ENCODE data around the gene LILRB5.

- no peak for TF ChIP-seq CTCF (conservative IDR thresholded peaks at IDR 0.05; ENCODE audit: low read depth, low read length)
- no peak for TF ChIP-seq EZH2 (IDR thresholded peaks at IDR 0.05; ENCODE audit: borderline replicate concordance, low read depth, low read length, poor library complexity, severe bottlenecking)
Measured at GRCh38 chr19:54268936-54269335, 11.9 kb upstream of the LILRB5 start.
